ENCODE data around the gene PIM2.

Gene PIM2

DNA sequence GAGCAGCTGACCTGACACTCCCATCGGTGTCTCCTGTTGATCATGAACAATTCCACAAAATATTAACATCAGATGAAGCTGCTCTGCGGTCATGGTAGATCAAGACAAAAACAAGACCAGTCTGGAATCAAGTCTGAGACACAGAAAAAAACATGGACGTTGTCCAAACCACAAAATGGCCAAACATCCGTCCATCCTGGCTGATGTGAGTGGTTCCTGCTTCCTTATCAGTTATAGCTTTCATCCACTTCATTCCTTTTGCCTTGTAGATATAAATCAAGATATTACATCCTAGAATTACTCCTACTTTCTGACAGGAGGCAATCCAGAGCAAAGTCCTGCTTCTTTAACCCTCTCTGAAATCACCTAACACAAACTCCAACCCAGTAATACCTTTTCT lies 54.6 kb downstream of the PIM2 start:
- no peak for DNase-seq (ENCODE audit: low spot score)

All from left forelimb (tissue), 1 donor.